ENCODE results near the gene MYO1B. TPM values are rescaled to one million over a fixed set of nuclear protein-coding genes. Genes with fewer than 3 reads are reported as not detected.

MYO1B gene
- total RNA-seq, 1 donor = 0.27 TPM

- DNase-seq (ENCODE audit: low read depth in 2 of 3, low spot score in 2 of 3) = no peak
Measured at GRCh38 chr2:191295088-191295487, 49.9 kb downstream of the MYO1B start.

- no peak for DNase-seq (ENCODE audit: low read depth in 2 of 3, low spot score in 2 of 3)
Measured at GRCh38 chr2:191296083-191297006, 51.1 kb downstream of the MYO1B start.

- no peak for DNase-seq (ENCODE audit: low read depth in 2 of 3, low spot score in 2 of 3)
Measured at GRCh38 chr2:191297033-191297432, 51.8 kb downstream of the MYO1B start.

GRCh38 chr2:191298306-191298705 lies 53.1 kb downstream of the MYO1B start:
- DNase-seq (ENCODE audit: low read depth in 2 of 3, low spot score in 2 of 3) = no peak

GRCh38 chr2:191299010-191299409 lies 53.8 kb downstream of the MYO1B start:
- no peak for DNase-seq (ENCODE audit: low read depth in 2 of 3, low spot score in 2 of 3)

GRCh38 chr2:191299866-191300265 lies 54.7 kb downstream of the MYO1B start:
- no peak for DNase-seq (ENCODE audit: low read depth in 2 of 3, low spot score in 2 of 3)

GRCh38 chr2:191301971-191302370 lies 56.8 kb downstream of the MYO1B start:
- DNase-seq (ENCODE audit: low read depth in 2 of 3, low spot score in 2 of 3) = no peak

GRCh38 chr2:191302459-191303139 lies 57.4 kb downstream of the MYO1B start:
- DNase-seq (ENCODE audit: low read depth in 2 of 3, low spot score in 2 of 3) = peak in 2 of 3 donors; percentile 26 to 58

GRCh38 chr2:191303140-191304005 lies 58.2 kb downstream of the MYO1B start:
- no peak for DNase-seq (ENCODE audit: low read depth in 2 of 3, low spot score in 2 of 3)

- no peak for DNase-seq (ENCODE audit: low read depth in 2 of 3, low spot score in 2 of 3)
Measured at GRCh38 chr2:191304939-191305875, 60.0 kb downstream of the MYO1B start.

GRCh38 chr2:191308026-191308425 lies 62.8 kb downstream of the MYO1B start:
- no peak for DNase-seq (ENCODE audit: low read depth in 2 of 3, low spot score in 2 of 3)

- DNase-seq (ENCODE audit: low read depth in 2 of 3, low spot score in 2 of 3) = no peak
Measured at GRCh38 chr2:191311156-191311555, 66.0 kb downstream of the MYO1B start.

GRCh38 chr2:191311627-191312026 lies 66.4 kb downstream of the MYO1B start:
- DNase-seq (ENCODE audit: low read depth in 2 of 3, low spot score in 2 of 3) = no peak

- DNase-seq (ENCODE audit: low read depth in 2 of 3, low spot score in 2 of 3) = no peak
Measured at GRCh38 chr2:191312163-191312562, 67.0 kb downstream of the MYO1B start.

GRCh38 chr2:191312662-191313061 lies 67.5 kb downstream of the MYO1B start:
- no peak for DNase-seq (ENCODE audit: low read depth in 2 of 3, low spot score in 2 of 3)

- DNase-seq (ENCODE audit: low read depth in 2 of 3, low spot score in 2 of 3) = no peak
Measured at GRCh38 chr2:191314697-191315364, 69.6 kb downstream of the MYO1B start.

GRCh38 chr2:191315365-191315752 lies 70.2 kb downstream of the MYO1B start:
- DNase-seq (ENCODE audit: low read depth in 2 of 3, low spot score in 2 of 3) = no peak

GRCh38 chr2:191316246-191316994 lies 71.2 kb downstream of the MYO1B start:
- no peak for DNase-seq (ENCODE audit: low read depth in 2 of 3, low spot score in 2 of 3)

All from hematopoietic multipotent progenitor cell (in vitro differentiated cells).